ENCODE results near the gene ACOT2. TPM values are rescaled to one million over a fixed set of nuclear protein-coding genes. Genes with fewer than 3 reads are reported as not detected.
"Not testable (repeated sequence)": the region's sequence is repeated elsewhere in the genome, so short reads cannot be mapped to it uniquely, and the experiment has no call there.

ACOT2 gene
- total RNA-seq, 1 donor from 2014 or later = 39.4 TPM

DNA sequence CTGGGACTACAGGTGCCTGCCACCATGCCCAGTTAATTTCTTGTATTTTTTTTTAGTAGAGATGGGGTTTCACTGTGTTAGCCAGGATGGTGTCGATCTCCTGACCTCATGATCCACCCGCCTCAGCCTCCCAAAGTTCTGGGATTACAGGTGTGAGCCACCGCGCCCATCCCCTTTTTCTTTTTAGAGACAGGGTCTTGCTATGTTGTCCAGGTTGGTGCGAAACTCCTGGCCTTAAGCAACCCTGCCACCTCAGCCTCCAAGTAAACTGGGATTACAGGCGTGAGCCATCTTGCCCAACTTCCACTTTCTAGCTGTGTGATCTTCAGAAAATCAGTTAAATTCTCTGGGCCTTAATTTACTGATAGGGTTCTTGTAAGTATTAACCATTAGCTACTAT lies 2.1 kb upstream of the ACOT2 start:
- not testable (repeated sequence) for H3K27me3 Mint-ChIP-seq (ENCODE audit: unreplicated experiment)

GRCh38 chr14:73567358-73567757 lies 1.7 kb upstream of the ACOT2 start:
- no peak for DNase-seq (ENCODE audit: extremely low spot score, unreplicated experiment)
- Mint-ChIP-seq H3K27me3 (ENCODE audit: unreplicated experiment) (no peaks in the 10 kb centered on the region), H3K9me3 (ENCODE audit: unreplicated experiment) (peaks cover 4% of the 10 kb centered on the region), H3K27ac (ENCODE audit: unreplicated experiment) (peak overlapping the region; percentile 99), H3K4me3 (ENCODE audit: unreplicated experiment) (no peak overlapping the region), H3K36me3 (ENCODE audit: unreplicated experiment) (peaks cover 12% of the 10 kb centered on the region), H3K4me1 (ENCODE audit: unreplicated experiment) (peaks cover 33% of the 10 kb centered on the region)
- TF ChIP-seq, protein P1, sequence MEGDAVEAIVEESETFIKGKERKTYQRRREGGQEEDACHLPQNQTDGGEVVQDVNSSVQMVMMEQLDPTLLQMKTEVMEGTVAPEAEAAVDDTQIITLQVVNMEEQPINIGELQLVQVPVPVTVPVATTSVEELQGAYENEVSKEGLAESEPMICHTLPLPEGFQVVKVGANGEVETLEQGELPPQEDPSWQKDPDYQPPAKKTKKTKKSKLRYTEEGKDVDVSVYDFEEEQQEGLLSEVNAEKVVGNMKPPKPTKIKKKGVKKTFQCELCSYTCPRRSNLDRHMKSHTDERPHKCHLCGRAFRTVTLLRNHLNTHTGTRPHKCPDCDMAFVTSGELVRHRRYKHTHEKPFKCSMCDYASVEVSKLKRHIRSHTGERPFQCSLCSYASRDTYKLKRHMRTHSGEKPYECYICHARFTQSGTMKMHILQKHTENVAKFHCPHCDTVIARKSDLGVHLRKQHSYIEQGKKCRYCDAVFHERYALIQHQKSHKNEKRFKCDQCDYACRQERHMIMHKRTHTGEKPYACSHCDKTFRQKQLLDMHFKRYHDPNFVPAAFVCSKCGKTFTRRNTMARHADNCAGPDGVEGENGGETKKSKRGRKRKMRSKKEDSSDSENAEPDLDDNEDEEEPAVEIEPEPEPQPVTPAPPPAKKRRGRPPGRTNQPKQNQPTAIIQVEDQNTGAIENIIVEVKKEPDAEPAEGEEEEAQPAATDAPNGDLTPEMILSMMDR (IDR thresholded peaks at IDR 0.05) = no peak

More for the DNA sequence above, 2.1 kb upstream of the ACOT2 start:
- not testable (repeated sequence) for H3K36me3 Mint-ChIP-seq (ENCODE audit: unreplicated experiment); H3K4me3 Mint-ChIP-seq (ENCODE audit: unreplicated experiment); DNase-seq (ENCODE audit: extremely low spot score, unreplicated experiment); H3K27ac Mint-ChIP-seq (ENCODE audit: unreplicated experiment); H3K9me3 Mint-ChIP-seq (ENCODE audit: unreplicated experiment)
- H3K4me1 Mint-ChIP-seq (ENCODE audit: unreplicated experiment) = peaks cover 33% of the 10 kb centered on the region

DNA sequence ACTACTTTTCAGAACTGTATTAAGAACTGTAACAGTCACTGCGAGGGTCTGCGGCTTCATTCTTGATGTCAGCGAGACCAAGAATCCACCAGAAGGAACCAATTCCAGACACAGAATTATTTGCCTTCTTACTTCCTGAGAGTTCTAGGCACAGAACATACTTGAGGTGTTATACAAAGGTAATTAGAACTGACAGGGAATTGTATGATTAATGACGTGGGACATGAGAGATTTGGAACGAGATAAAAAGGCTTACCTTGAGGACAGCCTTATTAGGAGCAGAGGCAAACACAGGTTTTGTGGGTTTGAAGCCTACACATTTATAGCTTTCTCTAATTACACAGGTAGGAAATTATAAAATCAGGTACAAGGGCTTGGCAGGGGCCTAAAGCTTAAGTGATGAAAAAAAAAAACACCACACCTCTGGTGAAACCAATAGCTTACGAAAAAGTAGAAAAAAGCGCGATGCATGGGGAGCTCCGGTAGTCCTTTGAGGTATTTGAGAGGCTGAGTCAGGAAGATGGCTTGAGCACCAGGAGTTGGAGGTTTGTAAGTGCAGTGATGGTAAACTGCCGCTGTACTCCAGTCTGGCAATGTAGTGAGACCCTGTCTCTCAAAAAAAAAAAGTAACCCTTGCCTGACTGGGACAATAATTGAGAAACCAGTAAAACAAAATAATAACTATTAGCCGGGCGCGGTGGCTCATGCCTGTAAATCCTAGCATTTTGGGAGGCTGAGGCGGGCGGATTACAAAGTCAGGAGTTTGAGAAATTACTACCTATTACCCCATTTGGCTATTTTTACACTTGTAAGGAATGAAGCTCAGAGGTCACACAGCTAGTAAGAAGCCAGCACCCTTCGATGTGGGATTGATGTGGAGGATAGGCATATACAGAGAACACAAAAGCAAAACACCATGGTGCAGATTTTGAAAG lies 795 bp upstream of the ACOT2 start:
- Mint-ChIP-seq H3K4me3 (ENCODE audit: unreplicated experiment) (peak overlapping the region; percentile 91), H3K4me1 (ENCODE audit: unreplicated experiment) (peaks cover 33% of the 10 kb centered on the region), H3K9me3 (ENCODE audit: unreplicated experiment) (no peaks in the 10 kb centered on the region), H3K27ac (ENCODE audit: unreplicated experiment) (peak overlapping the region; percentile 99), H3K36me3 (ENCODE audit: unreplicated experiment) (peaks cover 11% of the 10 kb centered on the region), H3K27me3 (ENCODE audit: unreplicated experiment) (no peaks in the 10 kb centered on the region)
- TF ChIP-seq, protein P1 (IDR thresholded peaks at IDR 0.05) = no peak
- no peak for DNase-seq (ENCODE audit: extremely low spot score, unreplicated experiment)

DNA sequence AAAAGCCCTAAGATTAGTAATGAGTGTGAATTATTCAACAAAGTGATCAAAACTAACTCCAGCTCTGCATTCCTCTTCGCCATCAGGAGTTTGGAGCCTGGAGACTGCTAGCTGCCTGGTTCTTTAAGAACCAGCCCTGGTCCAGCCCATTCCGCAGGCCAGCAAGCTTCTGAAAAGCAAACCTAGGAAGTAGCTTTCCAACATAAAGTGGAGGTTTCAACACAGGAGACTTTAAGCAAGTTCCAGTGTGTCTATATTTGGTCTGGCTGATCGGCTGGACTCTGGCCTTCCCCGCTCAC lies 178 bp upstream of the ACOT2 start:
- H3K9me3 Mint-ChIP-seq (ENCODE audit: unreplicated experiment) = not testable (repeated sequence)

DNA sequence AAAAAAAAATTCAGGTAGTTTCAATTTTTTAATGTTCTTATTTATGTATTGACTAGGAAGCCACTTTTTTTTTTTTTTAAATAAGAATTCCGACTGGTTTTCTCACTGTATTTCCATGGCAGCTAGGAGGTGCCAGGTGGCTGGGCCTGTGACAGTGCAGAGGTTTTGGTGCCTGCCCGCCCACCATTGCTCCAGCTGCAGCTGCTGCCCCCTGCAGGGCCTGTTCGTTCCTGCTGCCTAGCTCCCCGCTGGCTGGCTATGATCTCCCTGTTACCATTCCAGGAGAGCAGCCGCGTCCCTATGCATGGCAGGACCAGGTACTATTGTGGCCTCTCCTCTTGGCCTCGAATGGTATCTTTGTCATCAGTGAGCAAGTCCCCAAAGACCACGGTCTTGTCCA lies 1.9 kb downstream of the ACOT2 start:
- H3K4me1 Mint-ChIP-seq (ENCODE audit: unreplicated experiment) = peaks cover 33% of the 10 kb centered on the region
- peak; percentile 90 for DNase-seq (ENCODE audit: extremely low spot score, unreplicated experiment)
- not testable (repeated sequence) for H3K9me3 Mint-ChIP-seq (ENCODE audit: unreplicated experiment); H3K27ac Mint-ChIP-seq (ENCODE audit: unreplicated experiment); H3K27me3 Mint-ChIP-seq (ENCODE audit: unreplicated experiment)
- TF ChIP-seq, protein P1 (IDR thresholded peaks at IDR 0.05) = peak; percentile 65
- H3K36me3 Mint-ChIP-seq (ENCODE audit: unreplicated experiment) = peaks cover 16% of the 10 kb centered on the region
- peak overlapping the region; percentile 91 for H3K4me3 Mint-ChIP-seq (ENCODE audit: unreplicated experiment)

More for the DNA sequence above, 178 bp upstream of the ACOT2 start:
- H3K4me3 Mint-ChIP-seq (ENCODE audit: unreplicated experiment) = peak overlapping the region; percentile 91
- not testable (repeated sequence) for DNase-seq (ENCODE audit: extremely low spot score, unreplicated experiment); H3K27me3 Mint-ChIP-seq (ENCODE audit: unreplicated experiment)
- peak overlapping the region; percentile 99 for H3K27ac Mint-ChIP-seq (ENCODE audit: unreplicated experiment)
- H3K36me3 Mint-ChIP-seq (ENCODE audit: unreplicated experiment) = peaks cover 12% of the 10 kb centered on the region
- peaks cover 33% of the 10 kb centered on the region for H3K4me1 Mint-ChIP-seq (ENCODE audit: unreplicated experiment)

GRCh38 chr14:73573034-73573433 lies 4.0 kb downstream of the ACOT2 start:
- not testable (repeated sequence) for H3K9me3 Mint-ChIP-seq (ENCODE audit: unreplicated experiment); DNase-seq (ENCODE audit: extremely low spot score, unreplicated experiment); H3K27me3 Mint-ChIP-seq (ENCODE audit: unreplicated experiment); H3K4me3 Mint-ChIP-seq (ENCODE audit: unreplicated experiment); H3K27ac Mint-ChIP-seq (ENCODE audit: unreplicated experiment)
- Mint-ChIP-seq H3K36me3 (ENCODE audit: unreplicated experiment) (peaks cover 18% of the 10 kb centered on the region), H3K4me1 (ENCODE audit: unreplicated experiment) (peaks cover 25% of the 10 kb centered on the region)

GRCh38 chr14:73573740-73574139 lies 4.7 kb downstream of the ACOT2 start:
- Mint-ChIP-seq H3K4me1 (ENCODE audit: unreplicated experiment) (peaks cover 17% of the 10 kb centered on the region), H3K36me3 (ENCODE audit: unreplicated experiment) (peaks cover 18% of the 10 kb centered on the region)
- H3K27me3 Mint-ChIP-seq (ENCODE audit: unreplicated experiment); H3K27ac Mint-ChIP-seq (ENCODE audit: unreplicated experiment); DNase-seq (ENCODE audit: extremely low spot score, unreplicated experiment); H3K9me3 Mint-ChIP-seq (ENCODE audit: unreplicated experiment); H3K4me3 Mint-ChIP-seq (ENCODE audit: unreplicated experiment): not testable (repeated sequence)

- not testable (repeated sequence) for H3K9me3 Mint-ChIP-seq (ENCODE audit: unreplicated experiment); H3K4me3 Mint-ChIP-seq (ENCODE audit: unreplicated experiment); DNase-seq (ENCODE audit: extremely low spot score, unreplicated experiment); H3K27ac Mint-ChIP-seq (ENCODE audit: unreplicated experiment); H3K27me3 Mint-ChIP-seq (ENCODE audit: unreplicated experiment)
- H3K4me1 Mint-ChIP-seq (ENCODE audit: unreplicated experiment) = peaks cover 14% of the 10 kb centered on the region
- peaks cover 18% of the 10 kb centered on the region for H3K36me3 Mint-ChIP-seq (ENCODE audit: unreplicated experiment)
These were observed 5.2 kb downstream of the ACOT2 start for GRCh38 chr14:73574251-73574650.
